NCI-H146 treated with DMSO at 0.1 percent for 48 hours (cell line): ENCODE measurements around the gene GUCY1B1.

ENCODE experiments used
- DNase-seq: peaks from one replicate; lab custom pipeline; 2025; ENCODE audit not compliant: unreplicated experiment; lab: John Stamatoyannopoulos, UW

The GUCY1B1 gene

DNA sequence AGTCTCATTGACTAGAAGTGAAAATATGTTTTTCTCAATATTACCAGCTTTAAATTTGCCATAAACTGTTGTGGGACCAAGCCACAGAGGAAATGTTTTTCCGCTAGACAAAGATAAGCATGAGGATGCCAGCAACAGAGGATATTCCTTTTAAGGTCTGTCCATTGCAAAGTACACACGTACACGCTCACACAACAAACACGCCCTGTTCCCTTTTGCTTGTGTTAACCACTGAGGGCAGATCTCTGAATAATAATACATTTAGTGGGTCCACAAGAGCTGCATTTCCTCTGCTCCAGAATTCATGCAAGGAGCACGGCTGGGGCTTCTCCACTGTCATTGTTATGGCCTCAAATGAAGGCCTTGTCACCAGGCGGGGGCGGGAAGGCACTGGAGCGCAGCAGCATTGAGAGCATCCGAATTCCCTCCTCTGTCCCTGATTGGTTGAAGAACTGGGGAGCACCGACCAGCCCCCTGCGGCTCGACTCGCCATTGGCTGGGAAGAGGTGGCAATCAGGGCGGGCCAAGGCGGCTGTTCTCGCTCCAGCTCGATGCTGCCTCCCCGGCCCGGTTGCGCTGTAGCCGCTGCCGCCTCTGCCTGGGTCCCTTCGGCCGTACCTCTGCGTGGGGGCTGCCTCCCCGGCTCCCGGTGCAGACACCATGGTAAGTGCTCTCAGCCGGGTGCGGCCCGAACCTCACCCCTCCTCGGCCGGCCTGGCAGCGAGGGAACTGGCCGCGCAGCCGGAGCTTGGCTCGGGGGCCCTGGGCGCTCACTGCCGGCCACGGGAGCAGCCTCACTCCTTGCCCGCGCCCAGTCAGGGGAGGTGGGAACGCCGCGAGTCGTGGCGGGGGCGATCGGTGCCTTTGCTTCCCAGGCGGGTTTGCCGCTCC is at the start of gene GUCY1B1:
TSS of gene GUCY1B1 (plus strand) at position 541 of the 891 bp plus-strand sequence. CDS start at position 661, 120 bp downstream.
- no peak for DNase-seq

DNA sequence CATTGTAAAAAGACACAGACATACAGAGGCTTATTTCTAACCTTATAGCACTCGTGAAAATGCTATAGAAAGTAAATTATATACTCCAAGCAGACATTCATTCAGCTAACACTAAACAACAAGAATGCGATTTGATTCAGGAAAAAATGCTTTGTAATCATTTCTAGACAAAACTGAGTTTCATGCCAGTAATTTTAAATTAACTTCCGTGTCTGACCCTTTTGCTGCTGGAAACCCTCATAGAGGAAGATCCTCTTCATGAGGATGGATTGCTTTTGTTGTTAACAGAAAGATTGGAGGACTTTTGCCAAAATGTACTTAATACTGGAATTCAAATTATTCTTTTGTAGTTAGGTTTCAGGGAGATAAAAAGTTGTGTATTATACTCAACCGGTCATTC is 48.9 kb upstream of the GUCY1B1 start:
- no peak for DNase-seq

DNA sequence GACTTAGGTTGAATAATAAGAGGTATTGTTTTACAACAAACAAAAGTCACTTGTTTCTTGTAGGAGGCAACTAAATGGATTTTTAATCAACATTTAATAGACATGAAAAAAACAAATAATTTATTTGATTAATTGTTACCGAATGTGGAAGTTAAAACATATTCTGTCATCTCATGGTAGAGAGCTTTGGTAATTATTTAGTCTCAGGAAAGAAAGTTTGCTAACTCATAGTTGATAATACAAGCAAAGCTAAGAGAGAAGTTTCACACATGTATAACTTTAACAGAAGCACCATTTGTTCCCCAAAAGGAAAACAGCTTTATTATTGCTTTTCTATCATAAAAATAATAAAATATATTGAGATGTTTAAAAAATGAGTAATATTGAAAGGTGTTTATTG is 47.3 kb upstream of the GUCY1B1 start:
- no peak for DNase-seq

DNA sequence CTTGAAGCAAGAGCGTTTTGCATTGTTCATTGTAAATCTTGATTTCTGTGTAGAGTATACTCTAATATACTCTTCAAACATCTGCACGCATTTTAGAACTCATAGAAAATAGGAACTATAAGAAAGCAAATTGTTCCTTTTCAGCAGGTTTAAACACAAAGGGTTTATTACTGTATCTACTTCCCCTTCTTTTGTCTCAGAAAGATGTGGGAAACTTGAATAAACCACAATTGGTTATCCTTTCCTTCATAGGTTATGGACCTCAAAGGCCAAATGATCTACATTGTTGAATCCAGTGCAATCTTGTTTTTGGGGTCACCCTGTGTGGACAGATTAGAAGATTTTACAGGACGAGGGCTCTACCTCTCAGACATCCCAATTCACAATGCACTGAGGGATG is 46.0 kb upstream of the GUCY1B1 start:
- DNase-seq = no peak

DNA sequence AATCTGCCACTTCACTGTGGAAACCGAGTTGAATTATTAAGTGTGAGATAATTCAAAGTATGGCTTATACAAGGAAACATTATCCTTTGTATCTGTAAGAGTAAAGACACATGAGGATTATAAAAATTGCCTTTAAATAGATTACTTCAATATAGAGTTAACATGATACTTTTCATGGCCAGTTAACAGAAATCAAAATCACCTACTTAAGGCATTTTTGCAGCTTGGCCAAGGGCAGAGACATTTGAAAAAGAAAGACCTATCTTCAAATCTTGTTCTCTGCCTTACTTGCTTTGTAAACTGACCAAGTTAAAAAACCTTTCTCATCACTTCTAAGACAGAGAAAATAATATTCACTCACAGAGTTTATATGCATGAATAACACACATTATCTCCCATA is 44.9 kb upstream of the GUCY1B1 start:
- no peak for DNase-seq

DNA sequence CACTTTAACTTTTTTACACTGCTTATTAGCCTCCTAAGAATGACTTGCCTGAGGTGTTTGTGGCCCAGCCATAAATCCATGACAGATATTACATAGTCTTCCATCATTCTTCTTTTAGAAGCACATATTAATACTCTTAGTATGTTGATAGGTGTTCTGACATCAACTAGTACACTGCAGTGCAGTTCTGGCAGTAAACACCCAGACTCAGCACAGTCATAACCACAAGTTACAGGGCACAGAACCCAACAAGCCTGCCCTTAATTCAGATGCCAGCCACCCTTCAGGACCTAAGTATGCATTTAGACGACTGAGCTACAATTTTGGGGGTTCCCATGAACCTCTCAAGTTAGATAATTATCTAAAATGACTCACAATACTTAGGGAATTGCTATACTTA is 36.5 kb upstream of the GUCY1B1 start:
- no peak for DNase-seq

DNA sequence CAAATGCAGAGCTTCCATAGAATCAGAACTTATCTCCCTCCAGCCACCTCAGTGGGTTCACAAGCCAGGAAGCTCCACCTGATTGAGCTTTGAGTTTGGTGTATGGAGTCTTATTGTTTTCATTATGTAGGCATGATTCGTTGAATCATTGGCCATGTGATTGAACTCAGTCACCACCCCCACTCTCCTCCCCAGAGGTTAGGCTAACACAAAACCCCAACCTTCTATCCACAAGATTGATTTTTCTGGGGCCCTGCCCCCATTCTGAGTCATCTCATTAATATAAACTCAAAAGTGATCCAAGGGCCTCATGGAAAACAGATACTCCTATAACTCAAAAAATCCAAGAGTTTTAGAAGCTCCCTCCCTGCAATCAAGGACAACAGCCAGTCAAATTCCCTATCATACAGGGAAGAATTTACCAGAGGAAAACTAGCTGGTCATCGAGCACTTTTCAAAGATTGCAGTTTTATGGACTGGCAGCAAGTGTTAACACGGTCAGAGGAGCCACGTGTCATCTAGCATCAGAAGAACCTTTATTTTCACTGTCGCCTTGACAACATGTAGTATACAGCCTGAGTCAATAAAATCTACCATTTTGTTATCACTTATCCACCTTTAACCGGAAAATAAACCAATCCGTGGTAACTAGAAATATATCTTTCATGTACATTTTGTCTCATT is 35.9 kb upstream of the GUCY1B1 start:
- DNase-seq = no peak

DNA sequence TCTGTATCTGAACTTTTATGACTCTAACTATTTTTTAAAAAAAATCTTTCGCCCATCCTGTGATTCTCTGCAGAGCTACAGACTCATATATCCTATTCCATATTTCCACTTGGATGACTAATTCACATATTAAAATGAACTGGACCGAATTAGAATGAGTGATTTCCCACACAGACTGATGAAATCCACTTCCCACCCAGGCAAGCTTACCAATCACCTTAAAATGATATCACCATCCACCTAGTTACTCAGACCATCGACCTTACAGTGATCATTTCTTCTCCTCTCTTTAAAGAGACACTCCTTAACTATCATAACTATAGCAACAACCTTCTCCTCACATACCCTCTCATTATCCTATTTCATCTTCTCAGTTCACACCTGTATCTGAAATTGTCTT is 34.1 kb upstream of the GUCY1B1 start:
- no peak for DNase-seq

DNA sequence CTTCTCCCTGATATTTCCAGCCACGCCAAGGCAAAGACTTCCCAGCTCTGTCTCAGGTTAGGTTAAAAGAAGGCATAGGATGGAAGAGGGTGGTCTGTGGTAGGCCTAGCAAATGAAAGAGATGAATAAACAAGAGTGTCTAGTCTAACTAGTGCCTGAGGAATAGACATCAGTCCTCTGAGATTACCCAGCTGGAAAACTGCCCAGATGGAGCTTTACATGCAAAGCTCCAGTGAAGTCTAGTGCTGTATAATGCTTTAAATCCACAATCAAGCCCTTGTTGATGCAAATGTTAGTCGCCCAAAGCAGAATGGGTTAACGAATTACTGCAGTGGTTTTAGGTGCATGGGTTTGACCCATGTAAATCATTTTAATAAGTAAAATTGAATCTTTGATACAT is 24.8 kb upstream of the GUCY1B1 start:
- no peak for DNase-seq

DNA sequence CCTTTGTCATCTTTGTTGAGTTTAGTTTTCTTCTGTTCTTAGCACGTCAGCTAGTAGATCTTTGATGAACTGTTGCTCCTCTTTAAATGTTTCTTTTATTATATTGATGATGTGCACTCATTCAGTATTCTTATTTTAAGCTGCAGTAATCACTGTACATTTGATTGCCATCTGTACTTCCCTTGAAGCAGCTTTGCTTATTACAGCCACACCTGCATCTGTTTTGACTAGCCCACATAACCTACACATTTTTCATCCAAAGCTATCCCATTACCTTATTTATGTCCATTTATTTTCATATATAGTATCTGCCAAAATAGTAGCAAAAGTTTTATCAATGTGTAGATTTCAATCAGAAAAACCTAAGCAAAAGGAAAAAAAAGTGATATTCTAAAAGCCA is 23.9 kb upstream of the GUCY1B1 start:
- no peak for DNase-seq

DNA sequence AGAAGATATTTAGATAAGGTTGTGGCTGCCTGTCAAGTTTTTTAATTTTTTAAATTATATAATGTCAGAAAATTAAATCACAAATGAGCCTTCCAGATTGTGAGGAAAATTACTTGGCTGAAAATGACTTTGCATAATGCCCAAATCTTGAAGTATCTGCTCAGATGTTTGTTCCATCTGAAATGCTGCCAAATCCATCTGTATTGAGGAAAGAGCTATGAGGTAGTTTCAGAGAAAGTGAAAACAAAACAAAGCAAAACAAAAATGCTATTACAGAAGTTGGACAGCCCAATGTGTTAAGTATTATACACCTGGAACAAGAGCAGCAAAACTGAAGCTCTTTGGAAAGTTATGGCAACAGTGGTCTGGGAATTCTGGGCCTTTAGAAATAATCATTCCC is 23.3 kb upstream of the GUCY1B1 start:
- no peak for DNase-seq

DNA sequence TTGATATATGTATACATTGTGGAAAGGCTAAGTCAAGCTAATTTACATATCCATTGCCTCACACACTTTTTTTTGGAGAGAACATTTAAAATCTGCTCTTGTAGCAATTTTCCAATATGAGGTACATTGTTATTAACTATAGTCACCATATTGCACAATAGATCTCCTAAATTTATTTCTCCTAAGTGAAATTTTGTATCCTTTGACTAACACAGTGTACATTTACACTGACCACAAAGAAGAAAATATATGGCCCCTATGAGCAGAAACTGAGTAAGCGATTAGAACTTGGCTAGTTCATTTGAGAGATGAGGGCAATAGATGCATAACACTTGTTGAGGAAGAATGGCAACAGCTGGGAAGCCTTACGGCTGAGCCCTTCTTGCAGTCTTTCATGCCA is 20.3 kb upstream of the GUCY1B1 start:
- no peak for DNase-seq

DNA sequence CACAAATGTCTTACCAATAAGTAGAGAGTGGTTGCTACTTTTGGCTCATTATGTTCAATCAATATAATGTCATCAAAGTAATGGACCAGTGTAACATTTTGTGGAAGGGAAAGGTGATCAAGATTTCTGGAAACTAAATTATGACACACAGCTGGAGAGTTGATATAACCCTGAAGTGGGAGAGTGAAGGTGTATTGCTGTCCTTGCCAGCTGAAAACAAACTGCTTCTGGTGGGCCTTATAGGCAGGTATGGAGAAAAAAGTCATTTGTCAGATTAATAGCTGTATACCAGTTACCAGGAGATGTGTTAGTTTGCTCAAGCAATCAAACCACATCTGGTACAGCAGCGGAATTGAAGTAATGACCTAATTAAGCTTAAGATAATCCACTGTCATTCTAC is 17.3 kb upstream of the GUCY1B1 start:
- DNase-seq = no peak

DNA sequence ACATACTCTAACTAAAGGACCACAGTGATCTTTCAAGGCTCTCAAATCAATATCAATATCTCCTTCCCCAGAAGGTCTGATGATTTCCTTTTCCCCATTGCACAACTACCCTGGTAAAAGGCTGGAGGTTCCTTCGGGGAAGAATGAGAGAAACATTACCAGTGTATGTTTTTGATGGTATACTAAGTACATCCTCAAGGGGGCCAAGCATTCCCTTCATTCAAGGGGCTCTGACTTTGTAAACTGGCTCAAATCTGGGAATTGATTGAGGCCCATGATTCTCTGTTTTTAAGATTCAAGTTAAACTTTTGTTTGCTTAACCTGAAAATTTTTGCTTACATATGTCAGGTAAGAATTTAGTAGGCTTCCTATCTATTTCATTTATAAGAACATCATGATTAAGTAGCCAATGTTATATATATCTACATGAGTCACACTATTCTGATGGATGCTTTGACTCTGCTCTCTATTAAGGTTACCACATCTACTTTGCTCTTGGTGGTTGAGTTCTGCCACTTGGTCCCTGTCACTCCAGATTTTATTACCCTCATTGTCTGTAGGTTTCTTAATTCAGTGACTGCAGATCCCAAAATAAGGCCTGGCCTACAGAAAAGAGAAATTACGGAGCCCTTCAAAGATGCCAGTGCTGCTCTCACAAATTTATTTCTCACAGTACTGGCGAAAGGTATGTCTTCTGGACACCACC is 16.4 kb upstream of the GUCY1B1 start:
- no peak for DNase-seq

DNA sequence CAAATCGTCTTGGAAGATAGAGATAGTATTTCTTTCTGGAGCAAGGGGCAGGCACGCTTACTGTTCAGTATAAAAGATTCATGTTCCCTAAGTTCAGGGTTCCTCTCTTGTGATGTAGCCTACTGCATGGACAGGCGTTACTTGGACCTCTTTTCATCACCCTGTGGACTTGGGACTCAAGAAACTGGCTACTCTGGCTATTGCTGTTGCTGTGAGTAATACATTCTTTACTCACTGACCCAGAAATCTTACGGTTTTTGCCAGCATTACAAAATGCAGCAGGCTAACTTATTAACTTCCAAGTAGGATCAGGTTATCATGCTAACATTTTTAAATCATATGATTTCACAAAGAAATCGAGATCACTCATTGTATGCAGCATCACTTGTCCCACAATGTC is 12.8 kb upstream of the GUCY1B1 start:
- DNase-seq = no peak

DNA sequence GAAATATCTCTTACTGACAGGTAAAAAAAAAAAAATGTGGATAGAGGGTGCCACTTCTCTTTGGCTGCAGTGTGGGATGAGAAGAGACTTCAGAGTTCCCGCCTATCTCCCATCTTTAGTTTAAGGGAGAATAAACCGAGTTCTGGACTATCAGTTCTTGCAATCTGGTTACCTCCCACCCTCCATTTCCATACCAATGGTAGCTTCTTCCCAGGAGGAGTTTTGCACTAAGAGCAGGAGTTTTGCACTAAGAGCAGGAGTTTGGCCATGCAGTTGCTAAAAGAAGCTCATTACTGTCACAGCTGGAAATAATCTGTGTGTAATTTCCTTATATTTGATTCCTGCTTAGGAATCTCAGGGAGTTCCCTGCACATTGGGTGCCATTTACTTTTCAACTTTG is 10.8 kb upstream of the GUCY1B1 start:
- DNase-seq = no peak

DNA sequence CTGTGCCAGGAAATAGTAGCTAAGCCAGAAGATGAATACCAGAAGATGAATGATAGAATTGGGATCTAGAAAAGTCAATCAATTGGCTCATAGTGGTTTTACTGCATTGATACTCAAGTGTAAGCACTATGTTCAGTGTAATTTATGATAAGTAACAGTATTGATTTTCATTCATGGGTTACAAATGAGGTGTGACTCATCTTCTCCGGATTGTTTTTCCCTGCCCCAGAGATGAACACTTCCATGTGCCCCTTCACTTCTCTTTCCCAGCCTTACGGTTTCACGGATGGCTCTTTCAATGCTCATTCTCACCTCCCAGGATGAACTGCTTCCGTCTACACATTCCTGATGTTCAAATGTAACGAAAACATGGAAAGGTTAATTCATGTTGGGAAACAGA is 9.8 kb upstream of the GUCY1B1 start:
- no peak for DNase-seq

DNA sequence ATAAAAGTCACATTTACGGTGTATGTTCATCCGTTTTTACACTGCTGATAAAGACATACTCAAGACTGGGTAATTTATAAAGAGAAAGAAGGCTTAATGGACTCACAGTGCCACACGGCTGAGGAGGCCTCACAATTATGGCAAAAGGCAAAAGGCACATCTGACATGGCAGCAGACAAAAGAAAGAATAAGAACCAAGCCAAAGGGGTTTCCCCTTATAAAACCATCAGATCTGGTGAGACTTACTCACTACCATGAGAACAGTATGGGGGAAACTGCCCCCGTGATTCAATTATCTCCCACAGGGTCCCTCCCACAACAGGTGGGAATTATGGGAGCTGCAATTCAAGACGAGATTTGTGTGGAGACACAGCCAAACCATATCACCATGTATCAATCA is 7.3 kb upstream of the GUCY1B1 start:
- no peak for DNase-seq

DNA sequence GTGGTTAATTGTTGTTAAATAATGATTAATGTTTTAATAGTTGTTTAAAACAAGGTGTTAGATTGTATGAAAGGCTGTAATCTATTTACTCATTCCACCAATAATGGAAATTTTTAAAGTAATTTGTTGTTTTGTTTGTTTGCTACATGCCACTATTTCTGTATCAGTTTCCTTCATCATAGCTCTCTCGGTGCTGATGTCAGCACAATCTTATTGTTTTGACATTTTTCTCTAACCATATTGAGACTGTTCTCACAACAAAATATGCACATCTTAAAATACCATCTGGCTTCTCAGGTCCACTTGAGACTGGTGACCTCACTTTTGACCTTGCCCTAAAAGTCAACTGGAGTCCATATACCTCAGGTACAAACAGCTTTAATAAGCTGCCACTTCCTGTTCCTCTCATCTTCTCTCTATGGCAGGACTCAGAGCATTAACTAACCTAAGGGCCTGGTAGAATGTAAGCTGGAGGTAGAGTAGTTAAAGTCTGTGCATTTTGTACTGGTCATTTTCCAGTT is 1.0 kb upstream of the GUCY1B1 start:
- DNase-seq = no peak

DNA sequence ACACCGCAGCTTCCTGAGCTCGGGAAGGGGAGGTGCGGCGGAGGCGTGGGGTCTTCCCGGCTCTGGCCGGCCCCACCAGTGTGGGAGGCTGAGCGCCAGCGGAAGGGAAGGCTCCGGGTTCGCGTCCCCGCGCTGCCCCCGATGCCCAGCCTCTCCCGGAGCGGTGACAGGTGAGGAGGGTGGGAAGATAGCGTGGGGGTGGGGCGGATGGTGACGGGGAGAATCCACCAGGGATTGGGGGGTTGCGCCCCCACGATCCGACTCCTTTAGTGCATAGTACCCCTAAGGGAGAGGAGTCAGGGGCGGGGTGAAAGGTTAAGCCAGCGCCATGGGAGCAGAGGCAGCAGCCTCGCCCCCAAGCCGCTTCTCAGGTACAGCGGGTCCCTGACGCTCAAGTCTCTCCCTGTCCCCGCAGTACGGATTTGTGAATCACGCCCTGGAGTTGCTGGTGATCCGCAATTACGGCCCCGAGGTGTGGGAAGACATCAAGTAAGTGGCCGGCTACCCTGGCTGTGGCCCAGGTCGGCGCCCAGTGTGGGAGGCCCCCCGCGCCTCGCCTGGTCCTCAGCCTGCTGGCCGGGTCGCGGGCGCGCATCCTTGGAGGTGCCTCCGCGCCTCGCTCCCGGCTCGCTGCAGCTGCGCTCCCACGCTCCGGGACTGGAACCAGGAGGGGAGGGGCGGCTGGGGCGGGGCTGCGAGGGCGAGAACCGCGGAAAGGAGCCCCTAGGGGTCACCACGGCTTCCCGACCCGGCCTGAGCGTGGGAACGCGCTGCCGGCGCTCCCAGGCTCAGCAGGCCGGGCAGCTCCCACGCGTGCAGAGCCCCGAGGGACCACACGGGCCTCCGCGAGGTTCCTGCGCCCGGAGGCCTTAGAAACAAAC is 791 bp downstream of the GUCY1B1 start:
- no peak for DNase-seq

DNA sequence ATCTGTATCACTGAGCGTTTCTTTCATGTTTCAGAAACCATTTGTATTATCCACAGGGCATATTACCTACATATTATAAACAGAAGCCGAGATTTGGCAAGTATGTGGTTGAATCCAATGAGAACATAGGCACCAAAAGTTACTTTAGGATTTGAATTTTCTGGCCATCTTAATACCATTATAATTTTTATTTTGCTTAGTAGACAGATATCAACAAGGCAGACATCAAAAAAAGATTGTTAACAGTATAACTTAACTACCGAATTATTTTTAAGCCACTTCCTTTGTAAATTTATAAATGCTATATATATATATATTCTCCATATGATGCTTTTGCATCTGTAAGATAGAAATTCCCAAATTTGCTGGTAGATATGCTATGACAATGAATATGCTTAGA is 2.2 kb downstream of the GUCY1B1 start:
- DNase-seq = no peak
